Measurements from ENCODE around the gene MRPS23. TPM values are rescaled to one million over a fixed set of nuclear protein-coding genes. Genes with fewer than 3 reads are reported as not detected.

The MRPS23 gene
- total RNA-seq, 1 experiment from 2014 or later = 52.0 TPM

DNA sequence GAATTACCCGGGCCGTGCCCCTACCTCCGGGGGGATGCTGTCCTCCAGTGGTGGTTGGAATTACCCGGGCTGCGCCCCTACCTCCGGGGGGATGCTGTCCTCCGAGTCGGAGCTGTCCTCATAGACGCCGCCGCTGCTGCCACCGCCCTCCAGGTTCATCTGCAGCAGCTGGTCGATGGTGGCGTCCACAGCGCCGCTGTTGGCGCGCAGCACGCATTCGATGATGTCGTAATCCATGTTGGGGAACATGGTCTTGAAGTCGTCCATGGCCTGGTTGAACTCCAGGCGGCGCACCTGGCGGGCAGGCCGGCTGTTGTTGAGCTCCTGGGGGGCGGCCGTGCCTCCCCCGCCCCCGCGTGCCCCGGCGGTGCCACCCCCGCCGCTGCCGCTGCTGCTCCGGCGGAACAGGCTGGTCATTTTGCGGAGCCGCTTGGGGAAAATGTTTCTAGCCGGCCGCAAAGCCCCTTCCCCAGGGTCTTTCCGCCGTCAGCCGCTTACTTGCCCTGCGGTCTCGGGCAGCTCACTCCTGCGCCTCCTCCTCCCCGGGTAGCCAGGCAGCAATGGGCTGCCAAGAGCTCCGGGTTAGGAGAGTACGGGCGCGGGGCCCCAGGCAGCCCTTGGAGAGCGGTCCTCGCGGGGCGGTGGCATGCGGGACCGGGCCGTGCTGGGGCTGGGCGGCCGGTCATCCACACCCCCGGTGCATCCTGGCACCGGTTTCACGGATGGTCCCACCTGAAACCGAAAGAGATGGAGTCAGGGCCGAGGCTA, 35.5 kb upstream of the MRPS23 start:
- no peak for DNase-seq
- no peaks in the 10 kb centered on the region for H3K27me3 ChIP-seq
- no peaks in the 10 kb centered on the region for H3K9me3 ChIP-seq
- H3K4me3 ChIP-seq = no peak overlapping the region
- H3K36me3 ChIP-seq = peaks cover 24% of the 10 kb centered on the region

DNA sequence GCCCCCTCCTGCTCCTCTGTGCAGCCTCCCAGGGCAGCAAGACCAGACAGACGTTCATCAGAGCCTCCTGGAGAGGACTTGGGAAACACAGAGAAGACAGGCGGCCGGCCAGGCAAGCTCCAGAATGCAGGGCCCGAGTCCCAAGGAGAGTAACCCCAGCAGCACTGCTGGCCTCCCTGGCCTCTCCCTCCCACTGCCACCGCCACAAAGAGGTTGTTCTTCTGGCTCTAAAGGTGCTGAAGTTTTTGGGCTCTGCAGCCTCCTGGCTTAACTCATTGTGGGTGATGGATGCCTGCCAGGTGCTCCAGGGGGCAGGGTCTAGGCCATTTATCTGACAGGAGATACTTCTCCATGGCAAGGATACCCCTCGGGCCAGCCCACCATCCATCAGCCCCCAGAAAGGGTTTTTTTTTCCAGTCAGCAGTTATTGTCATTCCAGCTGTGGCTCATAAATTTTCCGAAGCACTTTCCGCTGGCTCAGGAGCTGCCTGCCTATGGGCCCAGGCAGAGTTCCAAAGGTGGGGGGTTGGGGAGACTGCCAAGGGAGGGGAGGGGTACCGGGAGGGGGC, 32.0 kb upstream of the MRPS23 start:
- Histone ChIP-seq H3K9me3 (no peaks in the 10 kb centered on the region), H3K27me3 (no peaks in the 10 kb centered on the region), H3K36me3 (peaks cover 37% of the 10 kb centered on the region), H3K4me3 (no peak overlapping the region)
- DNase-seq = no peak

DNA sequence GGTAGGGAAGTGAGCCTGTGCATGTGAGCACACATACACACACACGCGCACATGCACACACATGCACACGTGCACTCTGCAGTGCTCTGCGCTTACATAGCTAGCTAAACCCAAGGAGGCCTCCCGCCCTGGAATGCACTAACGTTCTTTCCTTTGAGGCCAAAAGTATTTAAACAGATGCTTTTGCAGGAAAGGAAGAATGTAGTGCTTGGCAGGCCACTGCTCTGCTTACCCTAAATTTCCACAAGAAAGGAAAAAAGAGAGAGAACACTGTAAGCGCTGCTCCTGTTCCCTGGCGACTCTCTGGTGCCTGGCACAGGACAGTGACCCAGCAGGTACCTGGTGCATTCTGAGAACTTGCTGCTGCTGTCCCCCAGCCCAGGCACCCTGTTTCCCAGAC, 31.3 kb upstream of the MRPS23 start:
- no peak overlapping the region for H3K4me3 ChIP-seq
- peaks cover 44% of the 10 kb centered on the region for H3K36me3 ChIP-seq
- no peaks in the 10 kb centered on the region for H3K27me3 ChIP-seq
- H3K9me3 ChIP-seq = no peaks in the 10 kb centered on the region
- DNase-seq = no peak

DNA sequence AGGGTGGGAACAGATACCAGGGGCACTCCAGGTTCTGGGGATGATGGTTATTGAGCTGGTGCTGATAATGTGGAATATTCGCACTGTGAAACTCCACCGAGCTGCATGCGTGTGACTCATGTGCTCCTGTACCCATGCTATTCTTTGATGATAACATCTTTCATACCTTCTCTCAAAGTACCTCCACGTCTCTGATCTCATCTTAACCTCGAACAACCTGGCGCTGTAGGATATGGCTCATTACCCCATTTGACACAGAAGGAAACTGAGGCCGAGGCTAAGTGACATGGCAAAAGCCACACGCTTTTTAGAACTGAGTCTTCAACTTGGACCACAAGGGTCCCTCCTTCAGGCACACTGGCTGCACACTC, 30.2 kb upstream of the MRPS23 start:
- Histone ChIP-seq H3K4me3 (no peak overlapping the region), H3K27me3 (no peaks in the 10 kb centered on the region), H3K36me3 (peaks cover 49% of the 10 kb centered on the region), H3K9me3 (no peaks in the 10 kb centered on the region)
- DNase-seq = no peak

DNA sequence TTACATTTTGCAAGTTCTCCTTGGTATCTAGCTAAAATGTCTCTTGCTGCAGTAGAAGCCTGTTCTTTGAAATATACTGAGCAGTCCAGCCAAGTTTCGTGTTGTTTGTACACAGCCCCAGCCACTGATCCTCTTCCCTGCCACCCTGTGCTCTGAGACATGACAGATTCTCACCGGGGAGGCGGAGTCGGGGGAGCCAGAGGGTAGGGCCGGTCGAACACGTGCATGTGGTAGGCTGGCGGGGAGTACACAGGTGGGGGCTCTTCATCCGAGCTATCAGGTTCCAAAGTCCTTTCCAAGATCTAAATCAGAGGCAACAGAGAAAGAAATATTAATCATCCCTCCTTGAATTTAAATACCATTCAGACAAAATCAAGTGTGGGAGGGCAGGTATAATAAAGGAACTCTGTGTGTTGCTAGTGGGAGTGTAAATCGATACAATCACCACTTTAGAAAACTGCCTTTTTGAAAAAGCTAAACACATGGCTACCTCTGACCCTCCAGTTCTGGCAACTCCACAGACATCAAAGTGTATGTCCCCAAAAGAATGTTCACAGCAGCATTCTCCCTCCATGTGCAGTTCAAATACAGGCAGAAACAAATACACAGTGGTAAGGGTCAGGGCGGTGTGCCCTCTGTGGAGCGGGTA, 29.7 kb upstream of the MRPS23 start:
- no peak overlapping the region for H3K4me3 ChIP-seq
- no peaks in the 10 kb centered on the region for H3K9me3 ChIP-seq
- no peak for DNase-seq
- H3K27me3 ChIP-seq = no peaks in the 10 kb centered on the region
- peaks cover 44% of the 10 kb centered on the region for H3K36me3 ChIP-seq

DNA sequence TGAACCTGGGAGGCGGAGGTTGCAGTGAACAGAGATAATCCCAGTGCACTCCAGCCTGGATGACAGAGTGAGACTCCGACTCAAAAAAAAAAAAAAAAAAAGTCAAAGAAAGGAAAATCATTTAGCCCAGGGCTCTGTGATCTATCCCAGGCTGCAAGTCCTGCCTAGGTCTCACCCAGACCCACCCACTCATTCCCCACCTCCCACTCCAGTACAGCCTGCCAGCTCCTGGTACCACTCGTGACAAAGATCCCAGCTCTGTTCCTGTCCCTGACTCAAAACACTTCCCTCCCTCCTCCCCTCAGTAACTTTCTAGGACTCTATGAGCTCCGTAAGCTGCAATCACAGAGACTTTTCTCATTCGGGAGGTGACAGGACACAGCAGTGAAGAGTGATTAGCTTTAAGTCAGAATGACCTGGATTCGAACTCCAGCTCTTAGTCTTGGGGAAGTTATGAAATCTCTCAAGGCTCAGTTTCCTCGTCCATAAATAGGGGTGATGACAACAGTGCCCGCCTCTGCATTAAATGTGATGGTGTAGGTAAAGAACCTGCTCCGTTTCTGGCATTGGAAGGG, 28.0 kb upstream of the MRPS23 start:
- H3K36me3 ChIP-seq = peaks cover 45% of the 10 kb centered on the region
- H3K9me3 ChIP-seq = no peaks in the 10 kb centered on the region
- no peak for DNase-seq
- no peaks in the 10 kb centered on the region for H3K27me3 ChIP-seq
- no peak overlapping the region for H3K4me3 ChIP-seq

DNA sequence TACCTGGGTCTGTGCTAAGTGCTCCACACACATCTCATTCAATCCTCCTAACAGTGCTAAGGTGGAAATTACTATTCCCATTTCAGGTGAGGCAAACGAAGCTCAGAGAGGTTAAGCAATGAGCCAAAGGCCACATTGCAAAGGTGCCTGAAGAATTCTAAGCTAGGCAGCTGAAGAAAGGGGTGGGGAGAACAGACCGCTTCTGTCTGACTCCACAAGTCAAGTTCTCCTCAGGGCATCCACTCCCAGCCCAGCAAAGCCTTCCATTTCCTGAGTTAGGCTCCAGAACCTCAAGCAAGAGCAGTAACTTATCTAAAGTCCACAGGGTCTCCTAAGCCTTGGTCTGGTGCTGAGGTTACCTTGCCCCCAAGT, 27.0 kb upstream of the MRPS23 start:
- DNase-seq = no peak
- H3K36me3 ChIP-seq = peaks cover 49% of the 10 kb centered on the region
- no peak overlapping the region for H3K4me3 ChIP-seq

DNA sequence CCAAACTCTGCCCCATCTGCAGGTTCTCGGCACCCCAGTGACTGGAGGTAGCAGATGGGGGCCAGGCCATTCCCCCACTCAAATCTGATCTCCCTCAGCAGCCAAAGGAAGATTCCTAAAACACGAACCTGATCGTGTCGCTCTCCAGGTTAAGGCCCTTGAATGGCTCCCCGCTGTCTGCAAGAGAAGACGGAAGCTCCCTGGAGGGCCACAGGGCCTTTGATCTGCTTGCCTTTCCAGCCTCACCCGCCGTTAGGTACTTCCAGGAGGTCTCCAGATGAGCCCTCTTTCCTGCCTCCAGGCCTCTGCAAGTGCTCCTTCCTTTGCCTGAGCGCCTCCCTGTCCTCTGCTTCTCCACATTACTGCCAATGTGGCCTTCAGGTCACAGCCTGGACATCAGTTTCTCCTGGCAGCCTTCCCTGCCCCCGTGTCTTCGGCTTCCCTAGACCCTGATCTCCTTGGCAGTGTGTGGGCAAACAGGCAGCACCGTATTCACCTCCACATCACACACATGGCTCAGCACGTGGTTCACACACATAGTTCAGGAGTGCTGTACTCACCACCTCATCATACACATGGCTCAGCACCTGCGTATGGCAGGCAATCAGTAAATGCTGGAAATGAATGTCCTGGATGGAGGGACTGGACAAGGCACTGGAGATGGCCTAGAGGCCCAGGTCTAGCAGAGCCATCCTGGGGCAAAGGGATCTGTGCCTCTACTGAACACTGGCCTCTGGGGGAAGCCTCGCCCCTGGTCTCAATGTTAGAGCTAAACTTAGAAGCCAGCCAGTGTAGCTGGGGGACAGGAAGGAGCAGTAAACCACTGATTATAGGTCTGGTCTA, 26.4 kb upstream of the MRPS23 start:
- H3K27me3 ChIP-seq = no peaks in the 10 kb centered on the region
- H3K36me3 ChIP-seq = peaks cover 55% of the 10 kb centered on the region
- H3K9me3 ChIP-seq = no peaks in the 10 kb centered on the region
- no peak overlapping the region for H3K4me3 ChIP-seq
- DNase-seq = no peak

More for the DNA sequence above, 27.0 kb upstream of the MRPS23 start:
- Histone ChIP-seq H3K27me3 (no peaks in the 10 kb centered on the region), H3K9me3 (no peaks in the 10 kb centered on the region)

DNA sequence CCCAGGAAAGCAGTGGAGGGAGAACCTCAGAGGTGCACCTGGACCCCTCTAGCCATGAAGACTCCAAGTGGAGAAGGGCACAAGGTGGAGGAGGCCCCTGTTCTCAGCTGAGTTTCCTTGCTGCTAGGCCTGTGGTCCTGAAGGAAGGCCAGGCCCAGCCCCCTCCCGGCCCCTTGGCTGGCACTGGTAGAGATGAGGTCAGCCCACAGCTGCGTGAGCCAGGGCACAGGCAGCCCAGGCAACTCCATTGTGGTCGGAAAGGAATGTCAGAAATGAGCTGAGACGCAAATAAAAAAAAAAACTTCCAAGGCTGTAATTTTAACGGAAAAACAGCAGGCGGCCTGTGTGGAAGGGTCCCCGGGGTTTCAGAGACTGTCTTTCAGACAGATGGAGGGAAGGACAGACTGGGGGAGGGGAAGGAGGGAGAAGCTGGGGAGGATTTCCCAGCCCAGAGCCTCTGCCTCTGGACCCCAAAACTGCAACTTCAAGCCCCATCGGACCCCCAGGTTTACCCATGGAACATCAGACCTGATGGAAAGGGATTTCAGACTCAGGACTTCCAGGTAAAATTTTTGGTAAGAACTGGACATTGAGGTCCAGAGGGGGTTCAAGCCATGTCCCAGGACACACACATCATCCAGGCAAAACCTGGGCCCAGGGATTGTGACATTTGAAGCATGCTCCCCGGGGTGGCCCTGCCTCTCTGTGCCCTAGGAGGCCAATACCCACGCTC, 25.6 kb upstream of the MRPS23 start:
- Histone ChIP-seq H3K4me3 (no peak overlapping the region), H3K27me3 (no peaks in the 10 kb centered on the region), H3K9me3 (no peaks in the 10 kb centered on the region), H3K36me3 (peaks cover 63% of the 10 kb centered on the region)
- DNase-seq = peak; percentile 97

DNA sequence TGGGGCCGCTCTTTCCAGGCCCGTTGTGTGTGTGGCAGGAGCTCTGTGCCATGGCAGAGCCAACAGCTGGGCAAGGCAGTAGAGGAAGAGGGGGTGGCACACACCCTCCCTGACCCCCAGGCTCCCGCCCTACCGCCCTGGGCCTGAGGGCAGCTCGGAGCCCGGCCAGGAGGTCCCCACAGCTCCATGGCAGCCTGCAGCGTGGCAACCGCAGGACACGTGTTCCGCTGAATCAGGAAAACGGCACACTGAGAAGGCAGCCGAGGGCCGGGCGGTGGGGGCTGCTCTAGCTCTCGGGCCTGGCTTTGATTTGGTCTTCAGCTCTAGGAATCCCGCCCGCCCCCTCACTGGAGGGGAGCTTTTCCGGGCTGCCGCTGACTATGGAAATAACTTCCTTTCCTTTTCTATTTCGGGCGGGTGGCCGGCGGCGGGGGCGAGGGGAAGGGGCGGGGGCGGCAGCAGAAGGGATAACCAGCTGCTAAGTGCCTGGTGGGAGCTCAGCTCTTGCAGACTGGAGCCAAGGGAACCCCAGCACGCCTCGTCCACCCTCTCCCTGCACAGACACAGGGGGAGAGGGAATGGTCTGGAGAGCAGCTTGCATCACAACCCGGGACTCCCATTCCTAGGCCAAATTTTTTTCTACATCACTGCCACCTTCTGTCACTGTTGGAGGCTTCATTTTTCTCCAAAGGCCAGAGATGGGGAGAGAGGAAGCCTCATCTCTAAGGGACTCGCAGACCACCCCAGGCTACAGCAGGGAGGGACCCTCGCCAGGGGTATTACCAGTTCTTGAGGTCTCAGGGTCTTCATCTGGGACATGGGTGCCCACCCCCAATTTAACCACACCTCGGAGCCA, 24.8 kb upstream of the MRPS23 start:
- no peak overlapping the region for H3K4me3 ChIP-seq
- H3K27me3 ChIP-seq = no peaks in the 10 kb centered on the region
- peaks cover 71% of the 10 kb centered on the region for H3K36me3 ChIP-seq
- DNase-seq = peak; percentile 99
- H3K9me3 ChIP-seq = peaks cover under 1% of the 10 kb centered on the region; the same call in 1 of the 2 replicates

DNA sequence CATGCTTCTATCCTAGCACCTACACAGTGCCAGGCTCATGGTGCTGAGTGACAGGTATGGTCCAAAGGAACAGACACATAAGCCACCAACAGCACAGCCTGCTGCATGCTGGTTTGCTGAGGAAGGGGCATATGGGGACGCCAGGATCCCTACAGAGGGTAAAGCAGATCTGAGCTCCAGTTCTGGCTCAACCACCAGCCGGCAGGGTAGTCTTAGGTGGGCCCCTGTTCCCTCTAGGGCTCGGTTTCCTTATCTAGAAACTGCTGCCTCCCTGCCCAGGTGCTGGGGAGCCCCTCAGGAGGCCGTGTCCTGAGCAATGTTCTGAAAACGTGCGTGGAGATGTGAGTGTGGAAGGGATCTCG, 24.2 kb upstream of the MRPS23 start:
- no peak overlapping the region for H3K4me3 ChIP-seq
- no peaks in the 10 kb centered on the region for H3K27me3 ChIP-seq
- peaks cover 4% of the 10 kb centered on the region; the same call in 1 of the 2 replicates for H3K9me3 ChIP-seq
- peaks cover 74% of the 10 kb centered on the region for H3K36me3 ChIP-seq
- no peak for DNase-seq

DNA sequence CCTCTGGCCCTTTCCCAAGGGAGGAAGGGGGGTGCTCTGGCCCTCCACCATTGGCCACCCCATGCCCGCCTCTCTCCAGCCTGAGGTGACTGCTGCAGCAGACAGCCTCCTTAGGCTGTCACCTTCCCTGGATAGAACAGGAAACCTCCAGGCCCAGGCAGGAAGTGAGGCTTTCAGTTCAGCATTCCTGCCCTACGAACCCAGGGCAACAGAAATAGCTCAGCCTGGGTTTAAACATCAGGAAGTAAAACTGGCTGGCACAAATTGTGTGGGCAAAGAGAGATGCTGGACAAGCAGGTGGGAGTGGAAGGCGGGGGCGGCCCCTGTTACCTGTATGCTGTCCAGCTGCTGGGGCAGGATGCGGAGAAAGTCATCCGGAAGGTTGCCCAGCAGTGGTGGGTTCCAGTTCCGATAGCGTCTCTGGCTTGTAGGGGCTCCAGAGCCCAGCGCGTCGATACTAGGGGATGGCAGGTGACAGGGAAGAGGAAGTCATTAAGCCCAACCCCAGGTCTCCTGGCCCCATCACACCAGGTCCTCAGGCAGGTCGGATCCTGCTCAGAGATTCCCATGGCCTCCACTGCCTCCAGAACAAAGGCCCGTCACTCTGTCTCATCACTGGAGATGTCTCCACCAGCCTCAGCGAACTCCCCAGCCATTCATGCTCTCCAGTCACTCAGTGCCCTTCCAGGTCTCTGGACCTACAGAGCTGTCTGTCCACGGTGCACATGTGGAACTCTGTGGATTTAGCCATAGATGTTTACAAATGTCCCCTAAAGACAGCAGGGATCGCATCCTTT, 23.6 kb upstream of the MRPS23 start:
- H3K9me3 ChIP-seq = peaks cover 4% of the 10 kb centered on the region; the same call in 1 of the 2 replicates
- H3K36me3 ChIP-seq = peaks cover 75% of the 10 kb centered on the region
- DNase-seq = no peak
- no peaks in the 10 kb centered on the region for H3K27me3 ChIP-seq
- H3K4me3 ChIP-seq = no peak overlapping the region

DNA sequence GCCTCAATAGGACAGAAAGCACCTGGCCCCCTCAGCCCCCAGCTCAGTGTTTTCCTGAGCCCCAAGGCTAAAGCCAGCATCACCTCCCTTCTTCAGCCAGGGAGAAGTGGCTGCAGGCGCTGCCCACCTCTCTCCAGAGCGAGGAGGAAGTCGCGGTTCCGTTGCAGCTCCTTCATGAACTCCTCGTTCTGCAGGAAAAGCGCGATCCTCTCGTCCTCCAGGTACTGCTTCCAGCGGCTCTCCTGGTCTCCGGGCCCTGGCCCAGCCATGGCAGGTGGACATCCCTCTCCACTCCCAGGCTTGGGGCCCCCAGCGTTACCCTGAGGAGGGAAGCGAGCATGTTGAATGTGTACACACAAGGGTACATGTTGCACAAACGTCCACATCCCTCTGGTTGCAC, 22.7 kb upstream of the MRPS23 start:
- no peak overlapping the region for H3K4me3 ChIP-seq
- peaks cover 4% of the 10 kb centered on the region; the same call in 1 of the 2 replicates for H3K9me3 ChIP-seq
- DNase-seq = no peak
- H3K27me3 ChIP-seq = no peaks in the 10 kb centered on the region
- H3K36me3 ChIP-seq = peaks cover 70% of the 10 kb centered on the region

DNA sequence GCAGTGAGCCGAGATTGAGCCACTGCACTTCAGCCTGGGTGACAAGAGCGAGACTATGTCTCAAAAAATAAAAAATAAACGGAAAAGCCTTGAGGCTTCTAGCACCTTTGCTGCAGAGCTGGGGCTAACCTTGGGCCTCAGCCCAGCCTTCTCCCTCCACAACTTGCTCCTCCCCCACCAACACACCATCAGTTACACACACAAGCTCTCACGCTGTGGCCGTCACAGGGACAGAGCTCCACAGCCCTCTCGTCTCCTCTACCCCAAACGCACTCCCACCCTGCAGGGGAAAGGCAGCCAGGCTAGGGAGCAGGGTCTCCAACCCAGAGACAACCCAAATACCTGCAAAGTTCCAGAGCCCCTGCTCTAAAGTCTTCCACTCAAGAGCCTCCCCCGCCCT, 22.0 kb upstream of the MRPS23 start:
- no peak for DNase-seq

DNA sequence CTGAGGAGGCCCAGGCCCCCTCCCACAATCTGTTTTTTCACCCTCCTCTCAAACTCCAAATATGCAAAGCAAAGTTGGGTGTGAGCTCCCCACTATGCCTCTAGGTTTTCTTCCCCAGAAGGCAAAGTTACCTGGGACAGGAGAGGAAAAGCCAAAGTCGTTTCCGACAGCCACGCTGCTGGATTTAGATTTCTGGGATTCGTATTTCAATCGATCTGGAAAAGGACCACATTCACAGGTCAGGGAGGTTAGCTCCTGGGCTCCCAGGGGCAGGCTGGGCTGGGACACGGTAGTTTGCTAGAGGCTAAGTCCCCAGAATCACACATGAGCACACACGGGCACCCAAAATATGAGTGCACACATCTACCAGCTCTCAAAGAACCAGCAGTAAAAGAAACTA, 21.3 kb upstream of the MRPS23 start:
- peaks cover 77% of the 10 kb centered on the region for H3K36me3 ChIP-seq
- H3K4me3 ChIP-seq = no peak overlapping the region
- no peaks in the 10 kb centered on the region for H3K27me3 ChIP-seq
- H3K9me3 ChIP-seq = peaks cover 4% of the 10 kb centered on the region; the same call in 1 of the 2 replicates
- DNase-seq = no peak

More for the DNA sequence above, 22.0 kb upstream of the MRPS23 start:
- Histone ChIP-seq H3K4me3 (no peak overlapping the region), H3K9me3 (peaks cover 4% of the 10 kb centered on the region; the same call in 1 of the 2 replicates), H3K36me3 (peaks cover 77% of the 10 kb centered on the region), H3K27me3 (no peaks in the 10 kb centered on the region)

All from MG63 (cell line).